GM12892 (cell line): ENCODE results near the gene TPPP.

ENCODE experiments used
- POLR2A ChIP-seq: IDR thresholded peaks from 2 replicates; pipeline ENCODE4 v1.6.1; 2011; ENCODE audit warnings: low read depth, low read length, control low read depth
- POLR2AphosphoS5 ChIP-seq: IDR thresholded peaks from 2 replicates; pipeline ENCODE4 v1.6.1; 2011; ENCODE audit warnings: low read depth, low read length, control low read depth
- TAF1 ChIP-seq: IDR thresholded peaks from 2 replicates; pipeline ENCODE4 v1.6.1; 2011; ENCODE audit warnings: low read depth, mild to moderate bottlenecking, control low read depth, low read length, borderline replicate concordance

- no peak for TF ChIP-seq TAF1
- no peak for TF ChIP-seq POLR2A
- no peak for TF ChIP-seq POLR2AphosphoS5
These were observed 53.5 kb downstream of the TPPP start for GRCh38 chr5:639584-640213.
